ENCODE measurements around the gene BCL6B. TPM values are rescaled to one million over a fixed set of nuclear protein-coding genes. Genes with fewer than 3 reads are reported as not detected.

The BCL6B gene
- total and polyA plus RNA-seq, 2 of the 4 experiments (the other 2 are of a cell fraction) = not detected

DNA sequence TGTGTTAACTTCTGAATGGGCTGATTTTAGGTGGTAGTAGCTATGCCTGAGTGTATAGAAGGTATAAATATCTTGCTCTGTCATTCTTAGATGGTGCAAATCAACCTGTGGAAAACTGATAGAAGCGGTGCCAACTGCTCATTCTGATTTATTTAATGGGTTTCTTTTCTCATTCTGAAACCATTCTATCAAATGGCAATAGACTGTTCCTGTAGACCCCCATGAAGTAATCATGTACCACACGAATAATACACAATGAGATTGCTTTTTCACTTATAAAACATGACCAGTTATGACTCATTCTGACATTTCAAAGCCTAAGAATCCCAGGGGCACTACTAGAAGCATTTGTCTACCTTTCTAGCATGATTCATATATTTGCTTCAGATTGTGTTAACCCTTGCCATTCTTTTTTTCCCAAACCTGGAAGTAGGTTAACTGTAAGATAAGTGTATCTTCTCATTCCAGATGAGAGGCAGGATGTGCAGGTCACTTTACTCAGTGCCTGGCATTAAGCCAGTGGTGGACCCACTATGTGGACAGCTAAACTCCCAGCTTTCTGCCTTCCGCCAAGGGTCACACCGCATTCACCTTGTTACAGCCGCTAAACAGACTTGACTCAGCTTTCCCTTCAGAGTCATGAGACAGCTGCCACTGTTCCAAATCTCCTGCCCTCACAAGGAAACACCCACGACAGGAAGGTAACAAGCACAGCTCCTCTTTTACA lies 37.5 kb downstream of the BCL6B start:
- Histone ChIP-seq H4K8ac (ENCODE audit: low read depth in 2 of 2, low read length in 2 of 2) (no peak overlapping the region), H3K18ac (ENCODE audit: low read depth, low read length) (no peak overlapping the region), H3K56ac (ENCODE audit: extremely low read depth, insufficient read depth, low read length) (no peak overlapping the region), H3K4me1 (ENCODE audit: control insufficient read depth, insufficient read depth, low read length) (0 out of 2 replicates have a peak, but pooled peaks cover 2% of the 10 kb centered on the region), H2BK15ac (ENCODE audit: low read depth, low read length) (no peak overlapping the region), H3K4ac (ENCODE audit: low read depth, low read length) (no peak overlapping the region), H2BK20ac (ENCODE audit: low read depth, low read length) (no peak overlapping the region), H4K91ac (ENCODE audit: insufficient read depth, low read depth, low read length) (no peak overlapping the region), H2AK9ac (replicated peaks; ENCODE audit: low read depth, low read length, poor library complexity) (no peak overlapping the region), H4K5ac (ENCODE audit: low read depth, low read length) (no peak overlapping the region), H2AK5ac (ENCODE audit: low read depth, low read length) (no peak overlapping the region), H2AFZ (replicated peaks; ENCODE audit: low read length, poor library complexity) (no peak overlapping the region), H3K14ac (replicated peaks; ENCODE audit: low read depth, low read length) (no peak overlapping the region), H3K9me1 (ENCODE audit: insufficient read depth, low read length) (no peaks in the 10 kb centered on the region), H3K36me3 (ENCODE audit: control insufficient read depth, insufficient read depth, low read length) (no peaks in the 10 kb centered on the region), H3K79me1 (ENCODE audit: low read depth in 1 of 2, low read length in 2 of 2) (no peaks in the 10 kb centered on the region), H3K9me3 (ENCODE audit: control insufficient read depth, insufficient read depth, low read length) (no peaks in the 10 kb centered on the region), H3K4me2 (ENCODE audit: low read depth, low read length) (no peak overlapping the region), H2BK5ac (ENCODE audit: low read depth, low read length, poor library complexity, severe bottlenecking) (no peak overlapping the region), H3K27ac (ENCODE audit: insufficient read depth, low read length) (no peak overlapping the region), H3K23ac (ENCODE audit: low read depth, low read length) (no peak overlapping the region), H3K9ac (ENCODE audit: low read depth, low read length) (no peak overlapping the region), H2BK120ac (ENCODE audit: low read depth, low read length) (no peak overlapping the region), H3K4me3 (ENCODE audit: insufficient read depth, low read depth, low read length) (no peak overlapping the region), H4K20me1 (ENCODE audit: insufficient read depth, low read length) (no peaks in the 10 kb centered on the region), H3K27me3 (ENCODE audit: control insufficient read depth, insufficient read depth, low read length) (peaks cover 12% of the 10 kb centered on the region)
- in situ Hi-C loops (cut with MboI; ENCODE audit: low sequenced_read_pairs) (loop anchor here (25.0 kb wide), 1 partner anchor 477 kb away; the partner anchor contains the start of gene TNFSF12), dilution Hi-C loops (cut with HindIII; ENCODE audit: low sequenced_read_pairs, unreplicated experiment) (no loop called here), intact Hi-C loops (cut with micrococcal nuclease) (no loop called here)
- POLR2A ChIA-PET (ENCODE audit: unreplicated experiment) = no interaction called here
- DNase-seq = peak; percentile 69
- ATAC-seq (ENCODE audit: low read depth) = no peak
- no TSS peak for BruUV-seq (replicated peaks)
- TF ChIP-seq FOS (IDR thresholded peaks at IDR 0.05; ENCODE audit: low read depth, low read length) (peak; percentile 67), BHLHE40 (IDR thresholded peaks at IDR 0.05; ENCODE audit: low read depth, low read length) (no peak)
- no CpG with 5 or more reads among the region's 6 CpGs for WGBS, 2 experiments (ENCODE audit: extremely low coverage in 2 of 2, insufficient read length in 1 of 2)
- CTCF ChIA-PET = no interaction called here
